Neural progenitor cell (in vitro differentiated cells): ENCODE results near the gene KLHL3. TPM values are rescaled to one million over a fixed set of nuclear protein-coding genes. Genes with fewer than 3 reads are reported as not detected.

Source experiments
- DNase-seq: peaks from one replicate; pipeline ENCODE4 v3.0.0-alpha.2; 2016; ENCODE audit warnings: low spot score
- H2AFZ ChIP-seq: fragments of 200-600 bp; sonication (generic); replicated peaks from 2 replicates; pipeline ENCODE4 v1.6.1; 2016; ENCODE audit warnings: antibody characterized with exemption
- H3F3A ChIP-seq: fragments of 200-600 bp; sonication (generic); 2 replicates; pipeline ENCODE4 v1.6.1; 2016; ENCODE audit warnings: antibody characterized with exemption, low read depth
- H3K27ac ChIP-seq: fragments of 200-600 bp; sonication (generic); 2 replicates; pipeline ENCODE4 v1.5.1; 2016; ENCODE audit warnings: mild to moderate bottlenecking
- H3K27me3 ChIP-seq: fragments of 200-600 bp; sonication (generic); 2 replicates; pipeline ENCODE4 v1.6.1; 2016; ENCODE audit warnings: mild to moderate bottlenecking, moderate library complexity
- H3K36me3 ChIP-seq: fragments of 200-600 bp; sonication (generic); 2 replicates; pipeline ENCODE4 v1.5.1; 2016
- H3K4me1 ChIP-seq: fragments of 200-600 bp; sonication (generic); 2 replicates; pipeline ENCODE4 v1.6.1; 2016; ENCODE audit warnings: mixed run types
- H3K4me2 ChIP-seq: fragments of 200-600 bp; sonication (generic); 2 replicates; pipeline ENCODE4 v1.6.1; 2016
- H3K4me3 ChIP-seq: fragments of 200-600 bp; sonication (generic); 2 replicates; pipeline ENCODE4 v1.5.1; 2016
- H3K79me2 ChIP-seq: fragments of 200-600 bp; sonication (generic); 2 replicates; pipeline ENCODE4 v1.6.1; 2016; ENCODE audit warnings: low read depth
- H3K9ac ChIP-seq: fragments of 200-600 bp; sonication (generic); 2 replicates; pipeline ENCODE4 v1.6.1; 2016
- H3K9me3 ChIP-seq: fragments of 200-600 bp; sonication (generic); 2 replicates; pipeline ENCODE4 v1.5.1; 2016; ENCODE audit warnings: low read depth
- H4K20me1 ChIP-seq: fragments of 200-600 bp; sonication (generic); 2 replicates; pipeline ENCODE4 v1.6.1; 2016; ENCODE audit warnings: low read depth
- H3K27ac Mint-ChIP-seq: 3 replicates; pipeline ENCODE4 v1.8.0; 2021; ENCODE audit warnings: mixed read lengths
- H3K27me3 Mint-ChIP-seq: 2 replicates; pipeline ENCODE4 v1.8.0; 2022; ENCODE audit warnings: low read depth, mild to moderate bottlenecking, inconsistent platforms, moderate library complexity, mixed read lengths; ENCODE audit not compliant: insufficient read depth
- H3K36me3 Mint-ChIP-seq: 3 replicates; pipeline ENCODE4 v1.8.0; 2021; ENCODE audit warnings: mixed read lengths
- H3K4me1 Mint-ChIP-seq: 3 replicates; pipeline ENCODE4 v1.8.0; 2021; ENCODE audit warnings: mixed read lengths
- H3K4me3 Mint-ChIP-seq: 3 replicates; pipeline ENCODE4 v1.8.0; 2021; ENCODE audit warnings: mild to moderate bottlenecking, moderate library complexity, mixed read lengths
- H3K9me3 Mint-ChIP-seq: 3 replicates; pipeline ENCODE4 v1.8.0; 2020; ENCODE audit warnings: mixed read lengths
- CTCF ChIP-seq: fragments of 200-600 bp; sonication (generic); IDR thresholded peaks from 2 replicates; pipeline ENCODE4 v1.5.1; 2017; ENCODE audit warnings: antibody characterized with exemption, mild to moderate bottlenecking
- EZH2 ChIP-seq: fragments of 200-600 bp; sonication (generic); IDR thresholded peaks from 2 replicates; pipeline ENCODE4 v1.6.1; 2017; ENCODE audit warnings: antibody characterized with exemption, mild to moderate bottlenecking, moderate library complexity
- EZH2phosphoT487 ChIP-seq: fragments of 200-600 bp; sonication (generic); IDR thresholded peaks from 2 replicates; pipeline ENCODE4 v1.6.1; 2017; ENCODE audit warnings: antibody characterized with exemption
- total RNA-seq: library from RNA; depleted of rRNA; stranded (reverse); fragments of >200 nt; gene quantifications from 2 replicates; pipeline ENCODE4 v1.2.3, GENCODE V29; 2015; ENCODE audit warnings: low replicate concordance

KLHL3 gene
- total RNA-seq, 1 donor from 2014 or later, result 26.8 TPM

- H3K27me3 ChIP-seq, result no peaks in the 10 kb centered on the region
- Mint-ChIP-seq H3K4me1 (no peaks in the 10 kb centered on the region), H3K27me3 (peaks cover 2% of the 10 kb centered on the region), H3K27ac (no peak overlapping the region), H3K9me3 (no peaks in the 10 kb centered on the region), H3K36me3 (peaks cover 7% of the 10 kb centered on the region), H3K4me3 (no peak overlapping the region)
- no peaks in the 10 kb centered on the region for H4K20me1 ChIP-seq
- H3K36me3 ChIP-seq, result no peaks in the 10 kb centered on the region
- DNase-seq, result no peak
- no peak overlapping the region for H3K27ac ChIP-seq
- H3K79me2 ChIP-seq, result no peaks in the 10 kb centered on the region
- peaks cover 6% of the 10 kb centered on the region for H3K4me1 ChIP-seq
- H3F3A ChIP-seq, result no peaks in the 10 kb centered on the region
- H3K9ac ChIP-seq, result no peak overlapping the region
- no peak overlapping the region for H3K4me2 ChIP-seq
- H3K9me3 ChIP-seq, result no peaks in the 10 kb centered on the region
- no peak overlapping the region for H3K4me3 ChIP-seq
- H2AFZ ChIP-seq, result no peak overlapping the region
- TF ChIP-seq EZH2phosphoT487 (no peak), EZH2 (no peak), CTCF (no peak)
Measured at GRCh38 chr5:137672881-137673280, 63.0 kb downstream of the KLHL3 start.

- Histone ChIP-seq H3K79me2 (no peaks in the 10 kb centered on the region), H3K27me3 (no peaks in the 10 kb centered on the region), H3K9me3 (no peaks in the 10 kb centered on the region), H4K20me1 (no peaks in the 10 kb centered on the region), H3K4me3 (no peak overlapping the region), H3K4me2 (no peak overlapping the region), H3F3A (no peaks in the 10 kb centered on the region), H3K9ac (no peak overlapping the region), H3K4me1 (peaks cover 6% of the 10 kb centered on the region), H3K36me3 (no peaks in the 10 kb centered on the region), H3K27ac (no peak overlapping the region), H2AFZ (no peak overlapping the region)
- DNase-seq, result no peak
- H3K4me1 Mint-ChIP-seq, result no peaks in the 10 kb centered on the region
- peaks cover 2% of the 10 kb centered on the region for H3K27me3 Mint-ChIP-seq
- no peak for TF ChIP-seq CTCF
- TF ChIP-seq EZH2phosphoT487, result no peak
- no peak for TF ChIP-seq EZH2
- peaks cover 6% of the 10 kb centered on the region for H3K36me3 Mint-ChIP-seq
- no peaks in the 10 kb centered on the region for H3K9me3 Mint-ChIP-seq
- H3K27ac Mint-ChIP-seq, result no peak overlapping the region
- H3K4me3 Mint-ChIP-seq, result no peak overlapping the region
Measured at GRCh38 chr5:137672001-137672400, 63.9 kb downstream of the KLHL3 start.

DNA sequence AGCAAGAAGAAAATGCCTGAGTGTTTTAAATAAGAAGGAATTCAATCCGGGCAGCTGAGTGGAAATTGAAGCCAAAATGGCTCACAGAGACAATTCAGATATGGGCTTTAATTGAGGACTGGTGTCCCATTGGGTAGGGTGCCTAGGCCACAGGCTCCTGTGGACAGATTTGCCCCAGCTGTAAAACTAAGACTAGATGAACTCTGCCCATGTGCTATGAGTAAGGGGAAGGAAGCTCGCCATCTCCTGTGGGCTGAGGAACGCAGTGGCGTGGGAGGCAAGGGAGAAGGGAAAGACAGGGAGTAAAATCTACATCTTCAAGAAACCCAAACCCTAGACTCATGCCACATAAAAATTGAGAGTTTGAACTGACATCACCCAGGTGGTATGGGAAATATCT is 66.1 kb downstream of the KLHL3 start:
- no peak for TF ChIP-seq CTCF
- H3K4me1 Mint-ChIP-seq, result no peaks in the 10 kb centered on the region
- no peak overlapping the region for H3K27ac Mint-ChIP-seq
- no peaks in the 10 kb centered on the region for H3K9me3 ChIP-seq
- H3K36me3 ChIP-seq, result no peaks in the 10 kb centered on the region
- no peak overlapping the region for H3K27ac ChIP-seq
- no peak overlapping the region for H3K4me3 Mint-ChIP-seq
- H3K4me2 ChIP-seq, result no peak overlapping the region
- H3K9me3 Mint-ChIP-seq, result no peaks in the 10 kb centered on the region
- H3K27me3 Mint-ChIP-seq, result peaks cover 2% of the 10 kb centered on the region
- H3K4me1 ChIP-seq, result peaks cover 6% of the 10 kb centered on the region
- H3K36me3 Mint-ChIP-seq, result peaks cover 6% of the 10 kb centered on the region
- H2AFZ ChIP-seq, result no peak overlapping the region
- H3K79me2 ChIP-seq, result no peaks in the 10 kb centered on the region
- no peak for DNase-seq
- H3K27me3 ChIP-seq, result no peaks in the 10 kb centered on the region
- no peaks in the 10 kb centered on the region for H4K20me1 ChIP-seq
- no peak overlapping the region for H3K9ac ChIP-seq
- no peak overlapping the region for H3K4me3 ChIP-seq
- H3F3A ChIP-seq, result no peaks in the 10 kb centered on the region

DNA sequence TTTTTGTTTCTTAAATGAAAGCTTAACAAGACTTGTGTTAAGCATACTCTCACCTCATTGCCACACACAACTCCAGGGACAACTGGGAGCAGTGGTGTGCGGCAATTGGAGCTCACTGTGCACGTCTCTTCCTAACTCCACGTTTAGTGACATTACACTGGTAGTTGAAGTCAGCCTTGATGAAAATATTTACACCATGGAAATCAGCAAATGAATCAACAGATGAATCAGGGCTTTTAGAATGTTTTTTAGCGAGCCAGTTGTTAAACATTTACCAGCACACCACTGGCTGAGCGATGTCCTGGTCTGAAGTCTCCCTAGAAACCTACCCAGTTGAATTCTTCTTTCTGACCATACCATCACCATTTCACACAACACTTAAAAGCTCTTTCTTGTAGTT is 67.3 kb downstream of the KLHL3 start:
- Histone ChIP-seq H3F3A (no peaks in the 10 kb centered on the region), H3K9me3 (no peaks in the 10 kb centered on the region), H3K27me3 (no peaks in the 10 kb centered on the region), H3K36me3 (no peaks in the 10 kb centered on the region), H3K27ac (no peak overlapping the region), H4K20me1 (no peaks in the 10 kb centered on the region), H3K79me2 (no peaks in the 10 kb centered on the region), H3K4me1 (peaks cover 6% of the 10 kb centered on the region), H2AFZ (no peak overlapping the region), H3K4me3 (no peak overlapping the region), H3K4me2 (no peak overlapping the region), H3K9ac (no peak overlapping the region)
- TF ChIP-seq EZH2, result no peak
- TF ChIP-seq CTCF, result no peak
- TF ChIP-seq EZH2phosphoT487, result no peak
- Mint-ChIP-seq H3K27me3 (peaks cover 2% of the 10 kb centered on the region), H3K36me3 (peaks cover 6% of the 10 kb centered on the region), H3K27ac (no peak overlapping the region), H3K4me3 (no peak overlapping the region), H3K4me1 (no peaks in the 10 kb centered on the region), H3K9me3 (no peaks in the 10 kb centered on the region)
- no peak for DNase-seq
